ENCODE results near the gene DTX3L.

- no peak for TF ChIP-seq CTCF (IDR thresholded peaks at IDR 0.05 in 4 of 5, conservative IDR thresholded peaks at IDR 0.05 in 1 of 5)
- TF ChIP-seq POLR2A (IDR thresholded peaks at IDR 0.05), result no peak
Observed at GRCh38 chr3:122580470-122580869, 16.3 kb downstream of the DTX3L start.
